ENCODE data around the gene AQP5.

The AQP5 gene

GRCh38 chr12:49932533-49933130 lies 29.0 kb upstream of the AQP5 start:
- no peak for DNase-seq

- no peak for DNase-seq
Measured at GRCh38 chr12:49933796-49934195, 27.9 kb upstream of the AQP5 start.

GRCh38 chr12:49934505-49934904 lies 27.2 kb upstream of the AQP5 start:
- no peak for DNase-seq

GRCh38 chr12:49936925-49937324 lies 24.7 kb upstream of the AQP5 start:
- DNase-seq: no peak

GRCh38 chr12:49937639-49938300 lies 23.9 kb upstream of the AQP5 start:
- DNase-seq: no peak

- no peak for DNase-seq
Measured at GRCh38 chr12:49939307-49939706, 22.4 kb upstream of the AQP5 start.

GRCh38 chr12:49939707-49940106 lies 22.0 kb upstream of the AQP5 start:
- DNase-seq: no peak

- peak; percentile 27 for DNase-seq
Measured at GRCh38 chr12:49941556-49942511, 19.8 kb upstream of the AQP5 start.

GRCh38 chr12:49942512-49942893 lies 19.2 kb upstream of the AQP5 start:
- DNase-seq: no peak

GRCh38 chr12:49942921-49943624 lies 18.6 kb upstream of the AQP5 start:
- DNase-seq: peak; percentile 25

GRCh38 chr12:49943625-49943960 lies 18.1 kb upstream of the AQP5 start:
- no peak for DNase-seq

- DNase-seq: no peak
Measured at GRCh38 chr12:49944046-49944445, 17.6 kb upstream of the AQP5 start.

- DNase-seq: no peak
Measured at GRCh38 chr12:49944718-49945117, 17.0 kb upstream of the AQP5 start.

- peak; percentile 93 for DNase-seq
Measured at GRCh38 chr12:49945394-49946080, 16.1 kb upstream of the AQP5 start.

- DNase-seq: no peak
Measured at GRCh38 chr12:49946086-49946485, 15.6 kb upstream of the AQP5 start.

- no peak for DNase-seq
Measured at GRCh38 chr12:49946497-49946896, 15.2 kb upstream of the AQP5 start.

GRCh38 chr12:49947593-49948226 lies 14.0 kb upstream of the AQP5 start:
- no peak for DNase-seq

GRCh38 chr12:49948866-49949845 lies 12.5 kb upstream of the AQP5 start:
- DNase-seq: no peak

GRCh38 chr12:49949866-49950265 lies 11.8 kb upstream of the AQP5 start:
- DNase-seq: no peak

- peak; percentile 26 for DNase-seq
Measured at GRCh38 chr12:49950273-49951251, 11.1 kb upstream of the AQP5 start, which contains the start of gene AQP2. Gene AQP2, plus strand, starts transcription at chr12:49950737. Its CDS starts 94 bp downstream, at chr12:49950831.
